GM18505 (cell line): Measurements from ENCODE around the gene OSBPL1A.
A peak's percentile ranks its signal among the peaks of the same experiment; 100 is the strongest.

Experiments
- ATAC-seq: cut with Tn5 transposase; IDR thresholded peaks from one replicate; pipeline ENCODE4 v1.9.1; 2021; ENCODE audit not compliant: unreplicated experiment
- POLR2A ChIP-seq: IDR thresholded peaks from 4 replicates; pipeline ENCODE4 v1.6.1; 2011; ENCODE audit warnings: borderline replicate concordance; ENCODE audit not compliant: insufficient read depth, insufficient read length; ENCODE audit errors: extremely low read depth

Gene OSBPL1A

GRCh38 chr18:24118750-24119577 lies 278.7 kb downstream of the OSBPL1A start:
- ATAC-seq, result peak; percentile 52
- no peak for TF ChIP-seq POLR2A

- no peak for TF ChIP-seq POLR2A
- ATAC-seq, result no peak
Measured at GRCh38 chr18:24115628-24116027, 282.0 kb downstream of the OSBPL1A start.

GRCh38 chr18:24114924-24115549 lies 282.6 kb downstream of the OSBPL1A start:
- no peak for TF ChIP-seq POLR2A
- no peak for ATAC-seq

- TF ChIP-seq POLR2A, result no peak
- no peak for ATAC-seq
Measured at GRCh38 chr18:24112874-24113615, 284.6 kb downstream of the OSBPL1A start.

GRCh38 chr18:24112464-24112863 lies 285.2 kb downstream of the OSBPL1A start:
- no peak for TF ChIP-seq POLR2A
- no peak for ATAC-seq
